ENCODE data around the gene KLK4. TPM values are rescaled to one million over a fixed set of nuclear protein-coding genes. Genes with fewer than 3 reads are reported as not detected.

Gene KLK4
- total and polyA plus RNA-seq, 2 donors (not counting 3 experiments of a cell fraction or from before 2014, with no cell fraction given): not detected

DNA sequence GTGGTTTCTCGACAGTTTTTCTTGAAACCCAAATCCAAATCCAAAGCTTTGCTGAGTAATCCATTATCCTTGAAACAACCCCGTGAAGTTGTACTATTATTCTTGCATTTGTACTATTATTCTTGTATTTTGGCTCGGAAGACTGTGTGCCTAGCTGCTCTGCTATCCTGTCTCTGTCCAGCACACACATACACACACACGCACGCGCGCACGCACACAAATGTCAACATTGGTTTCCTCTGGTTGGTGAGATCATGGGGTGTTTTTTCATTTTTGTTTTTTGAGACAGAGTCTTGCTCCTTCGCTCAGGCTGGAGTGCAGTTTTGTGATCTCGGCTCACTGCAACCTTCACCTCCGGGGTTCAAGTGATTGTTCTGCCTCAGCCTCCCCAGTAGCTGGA is 14.9 kb upstream of the KLK4 start:
- Histone ChIP-seq H3K4me2 (ENCODE audit: insufficient read depth, low read length) (no peak overlapping the region), H3K9me3 (replicated peaks; ENCODE audit: control insufficient read depth, insufficient read depth, low read length) (no peaks in the 10 kb centered on the region), H4K20me1 (replicated peaks; ENCODE audit: control insufficient read depth, extremely low read depth, insufficient read depth, low read length) (no peaks in the 10 kb centered on the region), H3K36me3 (ENCODE audit: control insufficient read depth in 2 of 2, extremely low read depth in 1 of 2, insufficient read depth in 2 of 2, low read length in 2 of 2) (no peaks in the 10 kb centered on the region), H3K9ac (replicated peaks; ENCODE audit: extremely low read depth, insufficient read depth, low read length) (no peak overlapping the region), H3K9me1 (replicated peaks; ENCODE audit: control insufficient read depth, extremely low read depth, insufficient read depth, low read length) (no peaks in the 10 kb centered on the region), H3K4me1 (ENCODE audit: control insufficient read depth, extremely low read depth, insufficient read depth, low read length) (no peaks in the 10 kb centered on the region), H3K27ac (ENCODE audit: insufficient read depth, low read depth, low read length) (no peak overlapping the region), H2AFZ (ENCODE audit: low read depth, low read length) (no peak overlapping the region), H3K79me2 (ENCODE audit: control insufficient read depth, insufficient read depth, low read length) (no peaks in the 10 kb centered on the region), H3K27me3 (ENCODE audit: control insufficient read depth in 2 of 2, insufficient read depth in 2 of 2, low read length in 2 of 2) (peaks cover 0 to 5% of the 10 kb centered on the region in 2 experiments), H3K4me3 (replicated peaks in 1 of 3; ENCODE audit: insufficient read depth in 1 of 3, low read depth in 1 of 3, low read length in 3 of 3) (no peak overlapping the region)
- DNase-seq (ENCODE audit: low read depth, low spot score) (no peak), FAIRE-seq (no peak)
- no peak for TF ChIP-seq FOS (IDR thresholded peaks at IDR 0.05; ENCODE audit: borderline replicate concordance, insufficient read depth, low read length)
- no peak for TF ChIP-seq POLR2A (IDR thresholded peaks at IDR 0.05; ENCODE audit: low read depth, low read length)
- TF ChIP-seq EZH2 (IDR thresholded peaks at IDR 0.05; ENCODE audit: borderline replicate concordance, low read depth, low read length, severe bottlenecking): no peak
- TF ChIP-seq MYC (IDR thresholded peaks at IDR 0.05; ENCODE audit: low read depth, low read length): no peak
- no peak for TF ChIP-seq GATA2 (IDR thresholded peaks at IDR 0.05; ENCODE audit: insufficient read depth, insufficient read length, low read depth, low read length)
- no peak for TF ChIP-seq POLR2AphosphoS5 (IDR thresholded peaks at IDR 0.05; ENCODE audit: insufficient read depth, low read depth, low read length)
- no peak for TF ChIP-seq MAX (IDR thresholded peaks at IDR 0.05; ENCODE audit: insufficient read depth, insufficient read length)
- TF ChIP-seq JUN (IDR thresholded peaks at IDR 0.05; ENCODE audit: borderline replicate concordance, insufficient read depth, insufficient read length, low read depth): no peak
- CTCF ChIA-PET: interaction anchor here (0.6 kb wide), 1 partner anchor 261 kb away, joined by 4 read pairs; no protein-coding TSS in a partner anchor
- POLR2A ChIA-PET: no interaction called here
- no TSS peak for BruUV-seq (replicated peaks)
- intact Hi-C loops (cut with micrococcal nuclease): no loop called here
- dilution Hi-C loops (cut with MboI; ENCODE audit: extremely low pct_ligation_motif_present, low sequenced_read_pairs): no loop called here

DNA sequence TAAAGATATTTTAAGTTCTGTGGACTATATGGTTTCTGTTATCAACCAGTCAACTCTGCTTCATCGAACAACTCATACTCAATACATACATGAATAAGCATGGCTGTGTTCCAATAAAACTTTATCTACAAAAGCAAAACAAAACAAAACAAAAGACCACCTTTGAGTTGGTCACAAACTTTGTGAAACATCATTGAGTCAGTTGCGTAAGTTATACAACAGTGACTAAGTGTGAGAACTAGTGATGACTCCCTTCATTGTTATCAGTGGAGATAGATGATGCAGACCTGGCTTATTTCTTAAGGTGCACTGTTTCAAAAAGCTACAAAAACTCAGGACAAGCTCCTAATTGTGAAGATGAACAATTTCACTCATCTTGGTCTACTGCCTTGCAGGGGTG is 14.5 kb upstream of the KLK4 start:
- Histone ChIP-seq H4K20me1 (replicated peaks; ENCODE audit: control insufficient read depth, extremely low read depth, insufficient read depth, low read length) (no peaks in the 10 kb centered on the region), H3K36me3 (ENCODE audit: control insufficient read depth in 2 of 2, extremely low read depth in 1 of 2, insufficient read depth in 2 of 2, low read length in 2 of 2) (no peaks in the 10 kb centered on the region), H3K27ac (ENCODE audit: insufficient read depth, low read depth, low read length) (no peak overlapping the region), H3K9me1 (replicated peaks; ENCODE audit: control insufficient read depth, extremely low read depth, insufficient read depth, low read length) (no peaks in the 10 kb centered on the region), H3K9ac (replicated peaks; ENCODE audit: extremely low read depth, insufficient read depth, low read length) (no peak overlapping the region), H3K9me3 (replicated peaks; ENCODE audit: control insufficient read depth, insufficient read depth, low read length) (no peaks in the 10 kb centered on the region), H3K4me3 (replicated peaks in 1 of 3; ENCODE audit: insufficient read depth in 1 of 3, low read depth in 1 of 3, low read length in 3 of 3) (no peak overlapping the region), H3K79me2 (ENCODE audit: control insufficient read depth, insufficient read depth, low read length) (no peaks in the 10 kb centered on the region), H3K27me3 (ENCODE audit: control insufficient read depth in 2 of 2, insufficient read depth in 2 of 2, low read length in 2 of 2) (peaks cover 0 to 5% of the 10 kb centered on the region in 2 experiments), H3K4me2 (ENCODE audit: insufficient read depth, low read length) (no peak overlapping the region), H3K4me1 (ENCODE audit: control insufficient read depth, extremely low read depth, insufficient read depth, low read length) (no peaks in the 10 kb centered on the region), H2AFZ (ENCODE audit: low read depth, low read length) (no peak overlapping the region)
- CTCF ChIA-PET: interaction anchor here (1.1 to 6.6 kb wide), 2 partner anchors 91 to 388 kb away, joined by 4 to 129 read pairs; no protein-coding TSS in a partner anchor
- TF ChIP-seq MAX (IDR thresholded peaks at IDR 0.05; ENCODE audit: insufficient read depth, insufficient read length) (no peak), EZH2 (IDR thresholded peaks at IDR 0.05; ENCODE audit: borderline replicate concordance, low read depth, low read length, severe bottlenecking) (no peak), POLR2A (IDR thresholded peaks at IDR 0.05; ENCODE audit: low read depth, low read length) (no peak), CTCF (IDR thresholded peaks at IDR 0.05; ENCODE audit: extremely low read depth in 1 of 2, insufficient read depth in 1 of 2, low read depth in 1 of 2, low read length in 2 of 2) (no peak), GATA2 (IDR thresholded peaks at IDR 0.05; ENCODE audit: insufficient read depth, insufficient read length, low read depth, low read length) (no peak), MYC (IDR thresholded peaks at IDR 0.05; ENCODE audit: low read depth, low read length) (no peak)
- dilution Hi-C loops (cut with MboI; ENCODE audit: extremely low pct_ligation_motif_present, low sequenced_read_pairs): no loop called here
- DNase-seq (ENCODE audit: low read depth, low spot score) (no peak), FAIRE-seq (no peak)
- no TSS peak for BruUV-seq (replicated peaks)
- POLR2A ChIA-PET: no interaction called here
- intact Hi-C loops (cut with micrococcal nuclease): no loop called here
